Measurements from ENCODE around the gene JPH3.

- TF ChIP-seq CTCF (conservative IDR thresholded peaks at IDR 0.05) (no peak; the same call in 1 of the 2 replicates), ZFX (IDR thresholded peaks at IDR 0.05) (no peak)
Measured at GRCh38 chr16:87636741-87637140, 34.4 kb downstream of the JPH3 start.

All from C4-2B (cell line).